ENCODE results near the gene RASSF8. TPM values are rescaled to one million over a fixed set of nuclear protein-coding genes. Genes with fewer than 3 reads are reported as not detected.

The RASSF8 gene
- total and polyA plus RNA-seq, 2 of the 8 experiments (the other 6 are each of a cell fraction or from before 2014, with no cell fraction given): 6.4 to 46.7 TPM

- peak in 1 of 3 experiments; percentile 21; a peak in 1 of 4 replicates for TF ChIP-seq CTCF (IDR thresholded peaks at IDR 0.05; ENCODE audit: control extremely low read depth in 1 of 3, insufficient read depth in 1 of 3, low read depth in 1 of 3, low read length in 3 of 3)
- no peak for TF ChIP-seq POLR2AphosphoS5 (IDR thresholded peaks at IDR 0.05; ENCODE audit: low read depth, low read length)
- TF ChIP-seq KDM4A (IDR thresholded peaks at IDR 0.05; ENCODE audit: low read depth, low read length, severe bottlenecking): peak; percentile 81
- TF ChIP-seq GTF2F1 (IDR thresholded peaks at IDR 0.05; ENCODE audit: borderline replicate concordance, low read depth, low read length): no peak
- peak; percentile 16; the same call in 1 of the 2 replicates for TF ChIP-seq CBX8 (IDR thresholded peaks at IDR 0.05; ENCODE audit: borderline replicate concordance, low read depth, low read length)
- TF ChIP-seq CREB1 (IDR thresholded peaks at IDR 0.05): 0 out of 2 replicates have a peak, but pooled peaks have one; percentile 35
- no peak for TF ChIP-seq JUN (IDR thresholded peaks at IDR 0.05; ENCODE audit: low read depth, low read length)
Observed at GRCh38 chr12:26122681-26123481, 164.4 kb downstream of the RASSF8 start (continued).
